IMR-90 (cell line): ENCODE measurements around the gene ZNF692. TPM values are rescaled to one million over a fixed set of nuclear protein-coding genes. Genes with fewer than 3 reads are reported as not detected.

Source experiments
- ATAC-seq: fragments of 200-7000 bp; cut with Tn5 transposase; 2 replicates; pipeline ENCODE4 v1.9.1; 2020; ENCODE audit warnings: low read depth, mild to moderate bottlenecking, moderate library complexity
- BruUV-seq: library from RNA; stranded (reverse); fragments of 400-500 nt; replicated peaks from 2 replicates; lab custom pipeline; 2021; lab: Mats Ljungman, UMichigan
- CTCF ChIA-PET: fragments of 300-600 bp; formaldehyde crosslinking; extraction: SDS; loops from one replicate; lab custom pipeline; 2021; ENCODE audit warnings: antibody characterized with exemption; lab: Yijun Ruan, JAX
- POLR2A ChIA-PET: fragments of 300-600 bp; sonication (Branson Sonifier 250); formaldehyde crosslinking; loops from one replicate; lab custom pipeline; 2022; ENCODE audit warnings: antibody characterized with exemption; ENCODE audit not compliant: unreplicated experiment; lab: Charles Lee
- DNase-seq: peaks from one replicate; pipeline ENCODE4 v3.0.0; 2013
- H2AFZ ChIP-seq: replicated peaks from 2 replicates; pipeline ENCODE3; 2013; ENCODE audit warnings: low read length, mild to moderate bottlenecking; ENCODE audit not compliant: poor library complexity
- H2AK5ac ChIP-seq: 2 replicates; pipeline ENCODE4 v1.6.1; 2013; ENCODE audit warnings: low read depth, low read length, inconsistent platforms
- H2AK9ac ChIP-seq: replicated peaks from 2 replicates; pipeline ENCODE3; 2013; ENCODE audit warnings: mild to moderate bottlenecking, low read depth, low read length, moderate library complexity; ENCODE audit not compliant: poor library complexity
- H2BK120ac ChIP-seq: 2 replicates; pipeline ENCODE4 v1.6.1; 2013; ENCODE audit warnings: low read depth, low read length, inconsistent platforms
- H2BK15ac ChIP-seq: 3 replicates; pipeline ENCODE4 v1.6.1; 2013; ENCODE audit warnings: low read depth, low read length, inconsistent platforms
- H2BK20ac ChIP-seq: 2 replicates; pipeline ENCODE4 v1.6.1; 2013; ENCODE audit warnings: low read depth, mild to moderate bottlenecking, inconsistent platforms, low read length, moderate library complexity
- H2BK5ac ChIP-seq: 2 replicates; pipeline ENCODE4 v1.6.1; 2013; ENCODE audit warnings: mild to moderate bottlenecking, low read depth, low read length, inconsistent platforms; ENCODE audit not compliant: poor library complexity, severe bottlenecking
- H3K14ac ChIP-seq: replicated peaks from 2 replicates; pipeline ENCODE4 v1.6.1; 2013; ENCODE audit warnings: low read depth, low read length, inconsistent platforms
- H3K18ac ChIP-seq: 2 replicates; pipeline ENCODE4 v1.6.1; 2013; ENCODE audit warnings: low read depth, low read length, control low read depth
- H3K23ac ChIP-seq: 2 replicates; pipeline ENCODE4 v1.6.1; 2013; ENCODE audit warnings: low read depth, low read length, inconsistent platforms
- H3K27ac ChIP-seq: 2 replicates; pipeline ENCODE4 v1.5.1; 2013; ENCODE audit warnings: mild to moderate bottlenecking, control low read depth, low read length; ENCODE audit not compliant: insufficient read depth
- H3K27me3 ChIP-seq: 2 replicates; pipeline ENCODE4 v1.6.1; 2013; ENCODE audit warnings: low read length; ENCODE audit not compliant: control insufficient read depth, insufficient read depth
- H3K36me3 ChIP-seq: 2 replicates; pipeline ENCODE4 v1.6.1; 2013; ENCODE audit warnings: low read length, mixed read lengths; ENCODE audit not compliant: control insufficient read depth, insufficient read depth
- H3K4ac ChIP-seq: 2 replicates; pipeline ENCODE4 v1.6.1; 2013; ENCODE audit warnings: low read depth, low read length, inconsistent platforms
- H3K4me1 ChIP-seq: 2 replicates; pipeline ENCODE4 v1.6.1; 2013; ENCODE audit warnings: low read length, mixed read lengths; ENCODE audit not compliant: control insufficient read depth, insufficient read depth
- H3K4me2 ChIP-seq: 2 replicates; pipeline ENCODE4 v1.6.1; 2013; ENCODE audit warnings: low read depth, mild to moderate bottlenecking, control low read depth, low read length, moderate library complexity
- H3K4me3 ChIP-seq: 2 replicates; pipeline ENCODE4 v1.5.1; 2013; ENCODE audit warnings: low read depth, mild to moderate bottlenecking, control low read depth, low read length, moderate library complexity; ENCODE audit not compliant: insufficient read depth
- H3K56ac ChIP-seq: 2 replicates; pipeline ENCODE4 v1.6.1; 2013; ENCODE audit warnings: low read length, inconsistent platforms; ENCODE audit not compliant: insufficient read depth; ENCODE audit errors: extremely low read depth
- H3K79me1 ChIP-seq, 2 experiments: 2 replicates each; pipeline ENCODE4 v1.6.1; 2013; ENCODE audit warnings: low read length in 2 of 2, inconsistent platforms in 1 of 2, low read depth in 1 of 2
- H3K9ac ChIP-seq: 2 replicates; pipeline ENCODE4 v1.6.1; 2013; ENCODE audit warnings: low read depth, low read length, control low read depth
- H3K9me1 ChIP-seq: 2 replicates; pipeline ENCODE4 v1.6.1; 2013; ENCODE audit warnings: low read length, inconsistent platforms; ENCODE audit not compliant: insufficient read depth
- H3K9me3 ChIP-seq: 2 replicates; pipeline ENCODE4 v1.6.1; 2013; ENCODE audit warnings: low read length; ENCODE audit not compliant: control insufficient read depth, insufficient read depth
- H4K20me1 ChIP-seq: 2 replicates; pipeline ENCODE4 v1.6.1; 2013; ENCODE audit warnings: low read length, inconsistent platforms; ENCODE audit not compliant: insufficient read depth
- H4K5ac ChIP-seq: 2 replicates; pipeline ENCODE4 v1.6.1; 2013; ENCODE audit warnings: mild to moderate bottlenecking, low read depth, low read length, control low read depth
- H4K8ac ChIP-seq, 2 experiments: 2 replicates each; pipeline ENCODE4 v1.6.1; 2013; ENCODE audit warnings: low read depth in 2 of 2, low read length in 2 of 2, control low read depth in 1 of 2, inconsistent platforms in 1 of 2
- H4K91ac ChIP-seq: 2 replicates; pipeline ENCODE4 v1.6.1; 2013; ENCODE audit warnings: low read depth, low read length, inconsistent platforms; ENCODE audit not compliant: insufficient read depth
- BHLHE40 ChIP-seq: fragments of 150-350 bp; IDR thresholded peaks from 2 replicates; pipeline ENCODE4 v1.6.1; 2016; ENCODE audit warnings: mild to moderate bottlenecking, low read depth, low read length
- CEBPB ChIP-seq: IDR thresholded peaks from 2 replicates; pipeline ENCODE4 v1.6.1; 2012; ENCODE audit warnings: low read depth, low read length, improper control_type of control experiment
- CHD1 ChIP-seq: IDR thresholded peaks from 2 replicates; pipeline ENCODE4 v1.6.1; 2012; ENCODE audit warnings: low read depth, low read length, improper control_type of control experiment
- CTCF ChIP-seq: conservative IDR thresholded peaks from 2 replicates; pipeline ENCODE4 v1.5.1; 2012; ENCODE audit warnings: mild to moderate bottlenecking, low read depth, low read length, improper control_type of control experiment
- FOS ChIP-seq: fragments of 150-350 bp; IDR thresholded peaks from 2 replicates; pipeline ENCODE4 v1.6.1; 2016; ENCODE audit warnings: low read depth, low read length
- MAFK ChIP-seq: IDR thresholded peaks from 2 replicates; pipeline ENCODE4 v1.6.1; 2012; ENCODE audit warnings: low read depth, low read length, improper control_type of control experiment
- MXI1 ChIP-seq: IDR thresholded peaks from 2 replicates; pipeline ENCODE4 v1.6.1; 2012; ENCODE audit warnings: low read depth, mild to moderate bottlenecking, low read length, moderate library complexity, borderline replicate concordance
- NFE2L2 ChIP-seq: fragments of 150-350 bp; IDR thresholded peaks from 2 replicates; pipeline ENCODE4 v1.6.1; 2016; ENCODE audit warnings: low read depth, mild to moderate bottlenecking, low read length
- RAD21 ChIP-seq: IDR thresholded peaks from 2 replicates; pipeline ENCODE4 v1.6.1; 2012; ENCODE audit warnings: low read length, improper control_type of control experiment
- RCOR1 ChIP-seq: IDR thresholded peaks from 2 replicates; pipeline ENCODE4 v1.6.1; 2012; ENCODE audit warnings: mild to moderate bottlenecking, low read length, improper control_type of control experiment; ENCODE audit not compliant: insufficient replicate concordance
- RFX5 ChIP-seq: IDR thresholded peaks from 2 replicates; pipeline ENCODE4 v1.8.0; 2012; ENCODE audit warnings: low read depth, mild to moderate bottlenecking, low read length, moderate library complexity
- SMC3 ChIP-seq: fragments of 150-350 bp; IDR thresholded peaks from 2 replicates; pipeline ENCODE4 v1.6.1; 2016; ENCODE audit warnings: low read depth, mild to moderate bottlenecking, antibody characterized with exemption, low read length, moderate library complexity
- WGBS, 2 experiments: methylation state at CpG; one replicate each; pipeline versions ENCODE4 v1.1.5 to v1.1.7; 2013; ENCODE audit warnings: missing lambda C conversion rate in 2 of 2; ENCODE audit not compliant: insufficient read length in 1 of 2; ENCODE audit errors: extremely low coverage in 2 of 2; 5-methylcytosine and 5-hydroxymethylcytosine counted together
- dilution Hi-C: fragments of 300-500 bp; cut with HindIII; formaldehyde crosslinking; loops from one replicate; pipeline ENCODE4 v1.14.3; 2018; ENCODE audit warnings: low sequenced_read_pairs; ENCODE audit not compliant: unreplicated experiment
- in situ Hi-C: fragments of 300-500 bp; cut with MboI; formaldehyde crosslinking; loops from 3 replicates; pipeline ENCODE4 v1.14.3; 2019; ENCODE audit warnings: low sequenced_read_pairs, inconsistent platforms, mixed read lengths
- intact Hi-C: fragments of 100-400 bp; cut with micrococcal nuclease; formaldehyde crosslinking; loops from 2 replicates; pipeline ENCODE4 v1.10.0; 2022
- polyA plus RNA-seq, 3 experiments: library from polyadenylated mRNA; depleted of rRNA; stranded (reverse); fragments of >200 nt; gene quantifications; 2 replicates each; pipeline ENCODE4 v1.2.3, GENCODE V29; 2012; ENCODE audit warnings: low replicate concordance in 1 of 3
- total RNA-seq: library from RNA; depleted of rRNA; stranded (reverse); fragments of >200 nt; gene quantifications from 2 replicates; pipeline ENCODE4 v1.2.3, GENCODE V29; 2012

Gene ZNF692
- total and polyA plus RNA-seq, 2 of the 4 experiments (the other 2 are of a cell fraction), result 7.3 to 50.4 TPM

DNA sequence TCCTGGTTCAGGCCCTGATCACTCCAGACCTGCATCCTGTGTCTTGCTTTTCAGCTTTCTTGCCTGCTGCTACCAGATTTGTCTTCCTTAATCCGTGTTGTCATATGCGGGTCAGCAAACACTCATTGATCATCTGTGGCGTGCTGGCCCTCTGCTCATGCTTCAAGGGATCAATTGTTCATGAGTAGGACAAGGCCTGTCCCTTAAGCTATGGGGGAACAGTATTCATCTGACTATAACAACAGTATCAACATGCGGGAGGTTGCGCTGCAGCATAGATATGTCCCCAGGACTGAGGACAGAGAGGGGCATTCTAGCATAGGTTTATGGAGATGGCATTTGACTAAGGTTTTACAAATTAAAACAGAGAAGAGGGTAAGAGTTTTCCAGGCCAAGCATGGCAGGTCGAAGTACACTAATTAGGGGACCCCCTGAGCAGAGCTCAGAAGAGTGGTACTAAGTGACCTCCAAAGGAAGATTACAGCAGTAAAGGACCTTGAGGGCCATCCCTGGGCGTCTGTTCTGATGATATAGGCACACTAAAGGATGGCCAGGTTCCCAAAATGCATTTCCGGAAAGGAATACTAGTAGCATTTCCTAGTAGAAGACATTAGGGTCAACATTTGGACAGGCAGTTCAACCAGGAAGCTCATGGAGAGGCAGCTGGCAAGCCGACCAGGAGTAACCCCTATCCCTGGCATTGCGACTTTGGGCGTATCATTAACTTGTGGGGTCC is 21.7 kb downstream of the ZNF692 start:
- ChIA-PET CTCF (interaction anchor here (0.9 to 1.5 kb wide), 2 partner anchors 11 to 22 kb away, joined by 3 to 6 read pairs; partner anchors contain the start of genes SH3BP5L and ZNF692), POLR2A (interaction anchor here (1.0 kb wide), 1 partner anchor 11 kb away, joined by 4 read pairs; the partner anchor contains the start of gene SH3BP5L)
- no peak overlapping the region for H2BK15ac ChIP-seq
- no peak overlapping the region for H2AK5ac ChIP-seq
- H3K9ac ChIP-seq, result peak overlapping the region; percentile 36; the same call in 1 of the 2 replicates
- peak overlapping the region; percentile 75 for H3K4me2 ChIP-seq
- DNase-seq (no peak), ATAC-seq (no peak)
- no peak overlapping the region for H3K27ac ChIP-seq
- H4K20me1 ChIP-seq, result no peaks in the 10 kb centered on the region
- in situ Hi-C loops, result no loop called here
- intact Hi-C loops, result no loop called here
- no peak overlapping the region for H2BK20ac ChIP-seq
- H2AFZ ChIP-seq, result peak overlapping the region; percentile 90
- dilution Hi-C loops, result no loop called here
- peak overlapping the region; percentile 36 to 73; a peak in 2 of 4 replicates for H4K8ac ChIP-seq
- no peak overlapping the region for H2AK9ac ChIP-seq
- H3K9me3 ChIP-seq, result no peaks in the 10 kb centered on the region
- peak overlapping the region; percentile 62 for H3K4me3 ChIP-seq
- H3K4ac ChIP-seq, result no peak overlapping the region
- H3K9me1 ChIP-seq, result no peaks in the 10 kb centered on the region
- no peak overlapping the region for H3K14ac ChIP-seq
- TF ChIP-seq RCOR1, result no peak
- TF ChIP-seq RFX5, result no peak
- no peak for TF ChIP-seq BHLHE40
- TF ChIP-seq CHD1, result no peak
- TF ChIP-seq RAD21, result no peak
- no peak for TF ChIP-seq MAFK
- no peak for TF ChIP-seq SMC3
- no peak for TF ChIP-seq MXI1
- no peak for TF ChIP-seq CEBPB
- TF ChIP-seq NFE2L2, result no peak
- TF ChIP-seq CTCF, result no peak
- no peak for TF ChIP-seq FOS
- peak overlapping the region; percentile 28; the same call in 1 of the 2 replicates for H3K23ac ChIP-seq
- H4K5ac ChIP-seq, result no peak overlapping the region
- peaks cover 16 to 27% of the 10 kb centered on the region in 2 experiments for H3K79me1 ChIP-seq
- H3K56ac ChIP-seq, result no peak overlapping the region
- no peaks in the 10 kb centered on the region for H3K27me3 ChIP-seq
- H2BK120ac ChIP-seq, result no peak overlapping the region
- H3K4me1 ChIP-seq, result peaks cover 7% of the 10 kb centered on the region
- no peak overlapping the region for H3K18ac ChIP-seq
- H3K36me3 ChIP-seq, result no peaks in the 10 kb centered on the region
- WGBS, 2 experiments, result no CpG with 5 or more reads among the region's 11 CpGs
- H2BK5ac ChIP-seq, result no peak overlapping the region
- H4K91ac ChIP-seq, result no peak overlapping the region; the same call in 1 of the 2 replicates
- BruUV-seq, result no TSS peak
